HG03159 (cell line): Measurements from ENCODE around the gene GALNT2.

ENCODE experiments used
- ATAC-seq: cut with Tn5 transposase; IDR thresholded peaks from one replicate; pipeline ENCODE4 v1.9.1; 2021; ENCODE audit warnings: mild to moderate bottlenecking, moderate library complexity; ENCODE audit not compliant: unreplicated experiment

Gene GALNT2

GRCh38 chr1:230330157-230330556 is 263.1 kb downstream of the GALNT2 start:
- no peak for ATAC-seq
